GM19025 (cell line): ENCODE data around the gene GDF11.

Experiments used
- ATAC-seq: cut with Tn5 transposase; IDR thresholded peaks from one replicate; pipeline ENCODE4 v1.9.1; 2021; ENCODE audit warnings: mild to moderate bottlenecking, low read depth, moderate library complexity; ENCODE audit not compliant: unreplicated experiment

GDF11 gene

DNA sequence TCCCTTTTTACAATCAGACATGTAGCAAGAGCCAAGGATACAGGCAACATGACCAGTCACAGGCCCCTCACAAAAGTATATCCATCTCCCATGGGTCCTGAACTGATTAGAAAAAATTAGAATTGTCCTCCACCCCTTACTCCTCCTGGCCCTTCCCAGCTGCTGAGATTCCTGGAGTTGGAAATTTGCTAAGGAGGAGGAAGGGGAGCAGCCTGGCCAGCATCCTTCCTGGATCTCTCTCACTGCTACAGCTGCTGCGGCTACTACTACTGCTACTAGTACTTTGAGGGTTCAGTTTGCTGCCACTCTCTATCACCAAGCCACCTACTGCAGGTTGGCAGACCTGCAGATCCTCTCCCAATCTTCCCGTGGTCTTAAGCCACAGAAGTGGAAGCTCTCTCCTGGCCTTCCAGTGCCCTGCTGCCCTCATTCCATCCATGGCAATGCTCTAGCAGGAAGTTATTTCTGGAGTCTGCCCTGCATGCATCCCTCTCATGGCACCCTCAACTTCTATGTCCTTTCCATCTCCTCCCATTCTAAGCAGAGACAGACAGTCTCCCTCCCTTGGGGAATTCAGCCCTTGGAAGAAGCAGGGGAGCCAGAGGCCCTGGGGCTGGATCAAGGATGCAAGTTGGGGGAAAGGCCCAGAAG, 36.2 kb upstream of the GDF11 start:
- ATAC-seq, result no peak

DNA sequence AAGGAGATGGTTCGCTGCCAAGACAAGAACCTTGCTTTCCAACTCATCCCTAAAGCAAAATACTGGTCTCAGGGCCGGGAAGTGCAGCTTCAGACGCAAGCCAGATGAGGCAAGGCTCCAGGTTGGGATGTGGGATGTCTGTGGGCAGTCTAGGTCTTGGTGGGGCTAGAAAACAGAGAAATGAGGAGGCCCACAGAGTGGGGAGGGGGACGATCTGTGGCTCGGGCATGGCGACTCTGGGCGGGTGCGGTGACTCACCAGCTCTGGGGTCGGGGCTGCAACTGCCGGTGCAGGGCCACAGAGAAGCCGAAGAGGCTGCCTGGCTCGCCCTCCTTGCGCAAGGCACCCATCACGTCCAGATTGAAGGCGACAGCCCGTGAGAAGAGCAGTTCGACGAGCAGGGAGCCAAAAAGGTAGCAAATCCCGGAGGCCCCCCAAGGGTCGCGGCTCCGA, 35.7 kb upstream of the GDF11 start:
- no peak for ATAC-seq

- no peak for ATAC-seq
These were observed 34.9 kb upstream of the GDF11 start, which contains the start of gene ITGA7 for GRCh38 chr12:55707841-55708694. Gene ITGA7 (minus strand): TSS chr12:55707904. CDS start chr12:55707682, 222 bp downstream.

DNA sequence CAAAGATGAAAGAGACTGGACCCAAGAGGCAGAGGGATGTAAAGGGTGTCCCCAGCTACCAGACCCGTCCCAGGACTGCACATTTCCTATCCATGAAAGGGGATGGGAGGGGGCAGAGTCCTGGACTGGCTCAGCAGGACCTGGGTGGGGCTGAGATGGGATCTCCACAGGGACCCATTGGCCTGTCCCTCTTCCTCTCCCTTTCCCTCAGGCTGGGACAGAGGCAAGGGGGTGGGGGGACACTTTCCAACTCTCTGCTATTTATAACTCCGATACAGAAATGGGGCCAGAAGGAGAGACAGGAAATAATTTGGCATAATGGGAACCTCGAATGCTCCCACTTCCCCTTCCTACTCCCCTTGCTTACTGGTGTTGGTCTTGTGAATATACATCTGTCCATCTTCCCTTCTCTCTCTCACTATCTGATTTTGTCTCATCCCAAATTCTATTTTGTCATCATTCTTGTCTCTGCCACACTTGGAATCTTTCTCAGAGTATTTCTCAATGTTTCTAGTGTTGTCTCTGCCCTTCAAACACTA, 34.2 kb upstream of the GDF11 start:
- no peak for ATAC-seq

DNA sequence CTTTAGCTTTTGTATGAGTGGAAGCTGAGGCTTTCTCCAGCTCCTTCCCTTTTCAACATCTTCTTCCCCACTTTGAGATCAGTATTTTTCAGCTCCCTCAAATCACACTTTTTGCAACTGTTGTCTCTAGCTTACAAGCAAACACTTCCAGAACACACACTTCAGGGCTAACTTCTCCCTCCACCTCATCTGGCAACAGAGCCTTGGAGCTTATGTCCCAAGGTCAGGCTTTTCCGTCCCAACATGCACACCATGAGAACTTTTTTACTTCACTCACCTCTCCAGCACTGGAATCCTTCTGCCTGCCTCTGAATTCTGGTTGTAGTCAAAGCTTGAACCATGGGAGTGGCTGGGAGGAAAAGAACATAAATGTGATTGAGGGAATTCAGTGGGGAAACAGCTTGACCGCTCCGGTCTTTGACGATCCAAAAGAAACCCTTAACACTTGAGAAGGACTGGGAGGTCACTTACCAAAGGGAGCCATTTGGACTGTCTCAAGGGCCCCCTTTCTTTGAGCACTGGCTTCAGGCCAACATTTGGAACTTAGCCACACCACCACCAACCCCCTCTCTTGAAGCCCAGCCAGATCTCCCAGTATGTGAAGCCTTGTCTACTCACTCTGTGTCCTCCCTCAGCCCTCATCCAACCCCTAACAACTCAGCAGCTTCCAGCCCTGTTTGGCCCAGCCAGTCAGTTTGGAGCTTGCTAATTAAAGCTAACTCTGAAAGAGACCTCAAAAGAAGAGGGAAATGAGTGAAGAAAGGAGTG, 31.0 kb upstream of the GDF11 start:
- ATAC-seq, result no peak

DNA sequence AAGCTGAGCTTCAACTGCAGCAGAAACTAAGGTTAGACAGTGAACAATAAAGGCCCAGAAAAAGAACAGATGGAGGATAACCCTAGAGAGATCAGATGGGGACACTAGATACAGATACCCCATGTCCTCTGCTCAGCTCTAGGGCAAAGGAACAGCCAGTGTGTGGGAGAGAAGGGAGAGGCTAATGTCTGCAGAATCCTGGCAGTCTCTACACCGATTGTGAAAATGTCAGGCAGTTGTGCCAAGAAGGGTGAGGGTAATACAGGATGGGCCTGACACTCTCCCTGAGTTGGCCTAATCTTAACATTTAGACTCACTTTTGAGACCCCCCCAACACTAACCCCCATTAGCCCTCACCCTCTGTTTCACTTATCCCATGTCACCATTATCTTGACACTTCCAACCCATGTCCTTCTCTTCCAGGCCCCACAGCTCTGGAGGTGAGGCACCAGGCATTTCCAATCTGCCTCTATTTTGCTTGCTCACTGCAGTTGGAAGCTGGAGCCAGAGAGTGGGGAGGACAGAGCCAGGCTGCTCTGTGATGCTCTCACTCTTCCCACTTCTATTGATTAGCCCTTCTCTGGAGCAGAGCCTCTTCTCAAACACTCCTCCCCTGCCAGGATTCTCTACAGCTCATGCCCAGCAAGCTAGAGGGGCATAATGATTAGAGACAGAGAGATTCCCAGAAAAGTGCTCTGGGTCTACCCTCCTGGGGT, 30.1 kb upstream of the GDF11 start:
- no peak for ATAC-seq

DNA sequence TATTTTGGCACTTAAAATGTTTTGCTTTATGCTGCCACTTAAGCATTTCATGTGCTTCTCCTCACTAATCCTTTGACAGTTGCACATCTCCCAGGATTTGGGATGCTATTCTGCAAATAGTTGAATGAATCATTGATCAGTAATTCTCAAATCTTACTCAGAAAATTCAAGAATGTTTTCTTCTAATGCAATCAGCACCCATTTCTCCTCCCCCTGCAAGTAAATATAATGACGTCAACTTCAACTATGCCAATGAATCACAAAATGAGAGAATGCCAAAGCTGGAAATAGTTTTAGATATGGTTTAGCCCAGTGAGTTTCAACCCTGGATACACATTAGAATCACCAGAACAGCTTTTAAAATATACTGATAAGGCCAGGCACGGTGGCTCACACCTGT, 29.2 kb upstream of the GDF11 start:
- no peak for ATAC-seq

DNA sequence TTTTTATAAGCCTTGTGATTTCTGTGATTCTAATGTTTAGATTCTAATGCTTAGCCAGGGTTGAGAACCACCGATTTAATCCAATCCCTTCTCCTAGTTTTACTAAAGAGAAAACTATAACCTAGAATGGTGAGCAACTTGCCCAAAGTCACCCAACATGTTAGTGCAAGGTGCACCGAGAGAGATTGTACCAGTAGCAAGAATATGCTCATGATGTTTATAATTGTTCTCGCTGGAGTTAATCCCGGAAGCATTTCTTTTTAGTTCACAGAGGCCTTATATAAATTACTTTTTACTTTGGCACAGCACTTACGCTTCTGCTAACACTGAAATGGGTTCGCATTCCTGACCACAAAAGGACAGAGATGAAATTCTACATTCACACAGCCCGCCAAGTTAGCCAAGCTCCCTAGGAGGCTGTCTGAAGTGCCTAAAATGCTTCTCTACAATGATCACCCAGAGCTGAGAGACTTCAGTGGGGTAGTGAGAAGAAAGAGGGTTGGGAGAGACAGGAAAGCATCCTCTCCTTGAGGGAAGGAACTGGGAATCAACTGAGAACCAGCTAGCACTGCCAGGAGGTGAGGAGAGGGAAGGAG, 27.7 kb upstream of the GDF11 start:
- no peak for ATAC-seq

DNA sequence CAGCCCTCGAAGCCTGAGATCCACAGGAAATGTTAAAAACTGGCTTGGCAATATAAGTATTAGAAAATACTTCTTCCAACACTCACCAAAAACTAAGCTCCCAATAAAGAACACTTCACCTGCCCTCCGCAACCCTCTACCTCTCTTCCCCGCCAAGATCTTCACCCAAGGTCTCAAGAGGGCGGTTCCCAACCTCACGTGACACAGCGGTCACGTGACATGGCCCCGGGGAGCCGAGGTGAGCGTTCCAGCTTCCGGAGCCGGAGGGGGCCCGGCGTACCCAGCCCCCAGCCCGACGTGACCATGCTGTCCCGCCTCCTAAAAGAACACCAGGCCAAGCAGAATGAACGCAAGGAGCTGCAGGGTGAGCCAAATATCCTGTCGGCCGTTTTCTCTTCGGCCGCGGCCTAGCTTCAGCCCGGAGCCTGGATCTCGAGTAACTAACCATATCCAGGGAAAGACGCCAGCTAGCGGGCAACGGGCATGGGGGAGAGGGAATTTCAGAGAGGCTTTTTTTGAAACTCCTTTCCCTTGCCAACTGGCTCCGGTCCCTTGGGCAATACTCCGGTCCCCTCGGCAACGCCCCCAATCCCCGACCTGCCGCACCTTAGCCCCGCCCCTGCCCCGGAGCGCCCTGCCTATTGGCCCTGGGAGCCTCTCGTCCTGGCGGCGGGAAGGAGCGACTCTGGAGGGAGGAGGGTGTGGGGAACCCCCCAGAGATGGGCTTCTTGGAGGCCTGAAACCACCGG, 26.9 kb upstream of the GDF11 start, which contains the start of gene BLOC1S1:
Gene BLOC1S1 (plus strand): TSS at position 214 of the 749 bp plus-strand sequence. CDS start 6 bp downstream, at position 220.
- peak; percentile 76 for ATAC-seq

DNA sequence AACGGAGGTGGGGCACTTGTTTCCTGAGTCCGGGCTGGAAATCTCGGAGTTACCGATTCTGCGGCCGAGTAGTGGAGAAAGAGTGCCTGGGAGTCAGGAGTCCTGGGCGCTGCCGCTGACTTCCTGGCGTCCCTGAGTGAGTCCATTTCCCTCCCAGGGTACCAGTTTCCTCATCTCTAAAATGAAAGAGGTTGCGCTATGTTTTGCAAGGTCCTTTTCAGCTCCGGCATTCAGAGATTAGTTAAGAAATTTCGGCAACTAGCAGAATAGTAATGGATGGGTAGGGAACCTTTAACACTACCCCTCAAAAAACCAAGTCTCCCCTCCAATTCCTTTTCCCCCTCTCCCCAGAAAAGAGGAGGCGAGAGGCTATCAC, 26.4 kb upstream of the GDF11 start:
- no peak for ATAC-seq

GRCh38 chr12:55717011-55718007, 25.6 kb upstream of the GDF11 start:
- ATAC-seq, result no peak

GRCh38 chr12:55718015-55718414, 24.9 kb upstream of the GDF11 start:
- ATAC-seq, result no peak

DNA sequence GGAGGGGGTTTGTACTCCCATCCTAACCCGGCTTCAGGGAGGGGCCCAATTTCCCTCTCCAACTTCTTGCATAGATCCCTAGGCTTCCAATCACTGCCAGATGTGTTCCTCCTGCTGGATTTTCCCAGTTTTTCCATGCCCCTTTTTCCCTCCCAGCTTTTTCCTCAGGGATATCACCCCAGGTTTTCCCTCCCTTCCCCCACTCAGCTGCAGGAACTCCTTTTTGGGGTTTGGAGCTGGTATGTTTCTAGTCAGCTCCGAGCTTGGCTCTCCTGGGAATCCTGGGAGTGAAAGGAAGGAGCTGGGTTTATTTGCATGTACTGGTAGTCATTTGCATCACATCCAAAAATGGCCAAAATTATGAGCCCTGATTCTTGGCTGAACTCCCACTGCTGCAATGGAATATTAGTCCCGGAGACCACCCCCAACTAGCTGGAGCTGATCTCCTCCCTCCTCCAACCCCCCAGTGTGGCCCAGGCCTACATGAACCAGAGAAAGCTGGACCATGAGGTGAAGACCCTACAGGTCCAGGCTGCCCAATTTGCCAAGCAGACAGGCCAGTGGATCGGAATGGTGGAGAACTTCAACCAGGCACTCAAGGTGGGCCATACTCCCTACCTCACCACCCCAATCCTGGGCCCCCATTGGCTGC, 24.2 kb upstream of the GDF11 start:
- no peak for ATAC-seq

GRCh38 chr12:55719371-55719770, 23.6 kb upstream of the GDF11 start:
- no peak for ATAC-seq

DNA sequence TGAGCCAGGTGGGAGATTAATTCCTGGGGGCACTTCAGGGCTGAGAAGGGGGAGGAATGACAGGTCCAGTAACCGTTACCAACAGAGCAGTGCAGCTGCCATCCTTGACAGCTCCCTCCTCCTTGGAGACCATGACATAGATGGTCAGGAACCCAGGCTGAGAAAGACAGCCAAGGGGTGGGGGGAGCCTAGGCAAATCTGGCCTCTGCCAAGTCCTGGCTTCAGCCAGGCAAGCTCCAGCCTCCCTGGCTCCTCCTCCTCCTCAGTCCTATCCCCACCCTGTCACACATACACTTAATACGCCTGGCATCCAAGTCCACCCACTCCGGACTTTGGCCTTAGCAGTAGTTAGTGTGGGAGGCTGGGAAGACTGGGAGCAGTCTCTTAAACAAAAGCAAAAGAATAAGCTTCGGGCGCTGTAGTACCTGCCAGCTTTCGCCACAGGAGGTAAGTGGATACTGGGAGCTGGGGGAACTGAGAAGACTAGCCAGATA, 22.8 kb upstream of the GDF11 start, which contains the start of gene RDH5:
Gene RDH5 (plus strand): TSS at position 323 of the 494 bp plus-strand sequence. CDS start 792 bp downstream, outside the sequence.
- ATAC-seq, result no peak

GRCh38 chr12:55720894-55721444, 22.0 kb upstream of the GDF11 start:
- no peak for ATAC-seq
